NCI-H128 (cell line): Measurements from ENCODE around the gene LYL1.

ENCODE experiments used
- DNase-seq: peaks from one replicate; lab custom pipeline; 2025; ENCODE audit not compliant: unreplicated experiment; lab: John Stamatoyannopoulos, UW

LYL1 gene

GRCh38 chr19:13058951-13059660 is 43.6 kb downstream of the LYL1 start:
- DNase-seq = no peak

- no peak for DNase-seq
Observed at GRCh38 chr19:13057744-13058143, 44.9 kb downstream of the LYL1 start.

- no peak for DNase-seq
Observed at GRCh38 chr19:13057147-13057572, 45.5 kb downstream of the LYL1 start.

- no peak for DNase-seq
Observed at GRCh38 chr19:13056052-13056660, 46.5 kb downstream of the LYL1 start.

- no peak for DNase-seq
Observed at GRCh38 chr19:13055213-13056051, 47.2 kb downstream of the LYL1 start.

- DNase-seq = no peak
Observed at GRCh38 chr19:13054626-13055212, 47.9 kb downstream of the LYL1 start.

- no peak for DNase-seq
Observed at GRCh38 chr19:13053761-13054625, 48.7 kb downstream of the LYL1 start.

- no peak for DNase-seq
Observed at GRCh38 chr19:13053238-13053637, 49.4 kb downstream of the LYL1 start.

- DNase-seq = no peak
Observed at GRCh38 chr19:13052447-13053175, 50.0 kb downstream of the LYL1 start.

GRCh38 chr19:13051557-13052165 is 51.0 kb downstream of the LYL1 start:
- DNase-seq = no peak

- DNase-seq = no peak
Observed at GRCh38 chr19:13050274-13050673, 52.4 kb downstream of the LYL1 start.
